ENCODE results near the gene MPC1L.
A peak's percentile ranks its signal among the peaks of the same experiment; 100 is the strongest.

MPC1L gene

DNA sequence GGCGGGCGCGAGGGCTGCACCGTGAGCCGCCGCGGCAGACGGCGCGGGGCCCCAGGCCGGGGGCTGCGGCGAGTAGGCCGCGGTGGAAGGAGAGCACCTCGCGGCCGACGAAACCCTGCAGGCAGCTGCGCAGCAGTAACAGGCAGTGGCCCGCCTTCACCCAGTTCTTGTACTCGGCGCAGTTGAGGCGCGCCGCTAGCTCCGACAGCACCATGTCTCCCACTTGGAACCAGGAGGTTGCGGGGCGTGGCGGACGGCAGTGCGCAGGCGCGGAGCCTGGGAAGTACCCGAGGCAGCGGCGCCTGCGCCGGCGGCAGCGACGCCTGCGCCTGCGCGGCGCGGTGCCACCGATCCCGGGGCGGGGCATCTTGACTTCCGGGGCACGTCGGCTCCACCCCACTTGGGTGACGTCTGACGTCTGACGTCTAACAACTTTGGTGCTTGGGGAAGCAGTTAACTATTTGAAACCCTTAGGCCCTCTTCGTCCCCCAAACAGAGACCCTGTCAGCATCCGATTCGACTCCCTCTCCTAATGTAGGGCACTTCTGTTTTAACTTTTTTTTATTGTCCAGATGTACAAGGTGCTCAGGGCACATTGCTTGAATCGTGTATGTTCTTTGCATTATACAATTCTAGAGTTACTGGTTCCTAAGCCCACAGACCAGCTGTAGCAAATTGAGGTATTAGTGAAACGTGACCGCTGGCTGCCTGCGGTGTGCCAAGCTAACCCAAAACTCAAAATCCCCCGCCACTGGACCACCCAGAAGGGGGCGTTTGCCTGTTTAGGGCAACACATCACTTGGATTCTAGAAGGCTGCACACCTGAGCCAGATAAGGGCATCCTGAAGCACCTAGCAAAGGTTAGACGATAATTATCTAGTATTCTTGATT, 24.3 kb downstream of the MPC1L start, which contains the start of gene CXorf38:
TSS of gene CXorf38 (minus strand) at position 255 of the 891 bp plus-strand sequence. CDS start at position 214, 41 bp downstream.
- Histone ChIP-seq H3K14ac (ENCODE audit: low read length) (no peak within 1 kb of the TSS), H4K8ac (ENCODE audit: low read depth, low read length) (no peak within 1 kb of the TSS), H3K18ac (ENCODE audit: low read length) (peak within 1 kb of the TSS; percentile 85), H3K9ac (ENCODE audit: low read depth, low read length, poor library complexity) (peak within 1 kb of the TSS; percentile 60), H2AK5ac (ENCODE audit: low read depth, low read length) (no peak within 1 kb of the TSS), H3K27ac (replicated peaks; ENCODE audit: low read length) (peak within 1 kb of the TSS; percentile 42), H3K23ac (ENCODE audit: low read depth, low read length, poor library complexity) (no peak within 1 kb of the TSS), H2BK120ac (ENCODE audit: low read depth, low read length) (no peak within 1 kb of the TSS), H2AFZ (ENCODE audit: low read length) (peak within 1 kb of the TSS; percentile 93), H3K4me2 (ENCODE audit: insufficient read depth, low read length, poor library complexity, severe bottlenecking) (peak within 1 kb of the TSS; percentile 54), H3K27me3 (ENCODE audit: control insufficient read depth in 3 of 3, insufficient read depth in 3 of 3, low read depth in 1 of 3, low read length in 3 of 3) (no peaks in the 10 kb centered on the region), H3K4me3 (ENCODE audit: low read length in 2 of 2) (peak within 1 kb of the TSS; percentile 74 to 94), H2BK15ac (ENCODE audit: low read length) (no peak within 1 kb of the TSS), H3K36me3 (replicated peaks in 1 of 2; ENCODE audit: control insufficient read depth in 2 of 2, insufficient read depth in 2 of 2, low read length in 2 of 2) (peaks cover 0 to 31% of the 10 kb centered on the region in 2 donors), H3K79me1 (ENCODE audit: low read depth, low read length) (peaks cover 3% of the 10 kb centered on the region), H3K4ac (ENCODE audit: low read length) (no peak within 1 kb of the TSS), H2BK5ac (ENCODE audit: low read length) (no peak within 1 kb of the TSS), H3K9me3 (replicated peaks in 1 of 2; ENCODE audit: control insufficient read depth in 2 of 2, insufficient read depth in 1 of 2, low read depth in 1 of 2, low read length in 2 of 2) (no peaks in the 10 kb centered on the region), H3K4me1 (ENCODE audit: control insufficient read depth in 2 of 2, insufficient read depth in 1 of 2, low read depth in 1 of 2, low read length in 2 of 2) (peaks cover 0 to 3% of the 10 kb centered on the region in 2 donors), H2BK12ac (ENCODE audit: low read length) (no peak within 1 kb of the TSS), H4K91ac (ENCODE audit: low read depth, low read length, poor library complexity) (no peak within 1 kb of the TSS)
- no CpG with 5 or more reads among the region's 66 CpGs for WGBS, 2 donors (ENCODE audit: extremely low coverage in 2 of 2, insufficient read length in 2 of 2, insufficient replicate concordance in 1 of 2)
- peak; percentile 84 for DNase-seq (ENCODE audit: low spot score)

DNA sequence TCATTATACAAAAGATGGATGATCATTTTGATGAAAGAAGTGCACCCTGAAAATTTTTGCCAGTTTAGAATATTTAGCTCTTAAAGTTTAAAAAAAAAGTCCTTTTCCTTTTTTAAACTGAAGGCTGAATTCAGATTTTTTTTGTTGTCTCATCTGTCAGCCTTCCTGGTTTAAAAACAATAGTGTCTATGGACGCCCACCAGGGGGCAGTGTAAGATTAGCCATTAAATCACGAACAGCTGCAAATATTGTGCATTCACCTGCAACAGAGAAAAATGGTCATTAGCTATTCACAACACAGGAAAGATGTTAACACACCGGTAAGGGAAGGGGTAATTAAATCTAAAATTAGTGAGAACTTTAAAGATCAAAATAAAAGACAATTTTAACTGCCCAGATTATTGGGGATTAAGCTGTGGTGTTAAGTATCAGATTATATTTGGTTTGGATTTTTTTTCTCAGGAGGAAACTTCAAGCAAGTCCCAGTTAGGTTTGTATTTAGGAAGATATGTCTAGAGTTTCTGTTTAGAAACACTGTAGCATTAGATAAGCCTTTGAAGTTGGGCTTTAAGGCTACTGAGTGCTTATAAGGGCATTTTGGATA, 28.5 kb downstream of the MPC1L start:
- H3K4me2 ChIP-seq (ENCODE audit: insufficient read depth, low read length, poor library complexity, severe bottlenecking): no peak overlapping the region
- H3K79me1 ChIP-seq (ENCODE audit: low read depth, low read length): no peaks in the 10 kb centered on the region
- no peaks in the 10 kb centered on the region for H3K27me3 ChIP-seq (ENCODE audit: control insufficient read depth in 3 of 3, insufficient read depth in 3 of 3, low read depth in 1 of 3, low read length in 3 of 3)
- H3K36me3 ChIP-seq (replicated peaks in 1 of 2; ENCODE audit: control insufficient read depth in 2 of 2, insufficient read depth in 2 of 2, low read length in 2 of 2): peaks cover 4 to 51% of the 10 kb centered on the region in 2 donors
- H3K27ac ChIP-seq (replicated peaks; ENCODE audit: low read length): no peak overlapping the region
- H4K91ac ChIP-seq (ENCODE audit: low read depth, low read length, poor library complexity): no peak overlapping the region
- peak; percentile 38 for DNase-seq (ENCODE audit: low spot score)
- no peak overlapping the region for H3K23ac ChIP-seq (ENCODE audit: low read depth, low read length, poor library complexity)
- no peak overlapping the region for H2BK12ac ChIP-seq (ENCODE audit: low read length)
- no CpG with 5 or more reads among the region's 3 CpGs for WGBS, 2 donors (ENCODE audit: extremely low coverage in 2 of 2, insufficient read length in 2 of 2, insufficient replicate concordance in 1 of 2)
- H2BK5ac ChIP-seq (ENCODE audit: low read length): no peak overlapping the region
- no peak overlapping the region for H3K4me3 ChIP-seq (ENCODE audit: low read length in 2 of 2)
- H3K18ac ChIP-seq (ENCODE audit: low read length): no peak overlapping the region
- no peak overlapping the region for H3K9ac ChIP-seq (ENCODE audit: low read depth, low read length, poor library complexity)
- H3K4ac ChIP-seq (ENCODE audit: low read length): no peak overlapping the region
- no peak overlapping the region for H2AFZ ChIP-seq (ENCODE audit: low read length)
- no peak overlapping the region for H3K14ac ChIP-seq (ENCODE audit: low read length)
- H2BK120ac ChIP-seq (ENCODE audit: low read depth, low read length): no peak overlapping the region
- no peaks in the 10 kb centered on the region for H3K9me3 ChIP-seq (replicated peaks in 1 of 2; ENCODE audit: control insufficient read depth in 2 of 2, insufficient read depth in 1 of 2, low read depth in 1 of 2, low read length in 2 of 2)
- H4K8ac ChIP-seq (ENCODE audit: low read depth, low read length): no peak overlapping the region
- no peaks in the 10 kb centered on the region for H3K4me1 ChIP-seq (ENCODE audit: control insufficient read depth in 2 of 2, insufficient read depth in 1 of 2, low read depth in 1 of 2, low read length in 2 of 2)
- no peak overlapping the region for H2BK15ac ChIP-seq (ENCODE audit: low read length)
- H2AK5ac ChIP-seq (ENCODE audit: low read depth, low read length): no peak overlapping the region

DNA sequence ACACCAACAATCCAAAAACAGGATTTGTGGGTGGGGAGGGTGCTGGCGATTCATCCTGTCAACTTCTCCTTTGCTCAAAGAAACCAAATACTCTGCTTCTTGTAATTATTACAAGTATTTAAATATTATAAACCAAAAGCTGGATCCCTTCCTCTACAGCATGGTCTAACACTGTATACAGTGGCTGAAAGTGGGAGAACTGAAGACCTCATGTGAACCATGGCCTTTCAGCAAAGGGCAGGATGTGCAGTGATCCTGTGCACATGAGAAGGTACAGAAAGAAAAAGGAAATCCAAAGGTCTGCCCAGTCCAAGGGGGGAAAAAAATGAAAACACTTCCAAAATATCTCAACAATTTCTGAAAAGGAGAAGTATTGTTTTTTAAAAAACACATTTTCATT, 29.4 kb downstream of the MPC1L start:
- DNase-seq (ENCODE audit: low spot score): no peak
- no peak overlapping the region for H2AFZ ChIP-seq (ENCODE audit: low read length)
- no peak overlapping the region for H3K23ac ChIP-seq (ENCODE audit: low read depth, low read length, poor library complexity)
- no peak overlapping the region for H2BK12ac ChIP-seq (ENCODE audit: low read length)
- no peaks in the 10 kb centered on the region for H3K79me1 ChIP-seq (ENCODE audit: low read depth, low read length)
- no peak overlapping the region for H2BK120ac ChIP-seq (ENCODE audit: low read depth, low read length)
- H2AK5ac ChIP-seq (ENCODE audit: low read depth, low read length): no peak overlapping the region
- H3K4me2 ChIP-seq (ENCODE audit: insufficient read depth, low read length, poor library complexity, severe bottlenecking): no peak overlapping the region
- peaks cover 7 to 58% of the 10 kb centered on the region in 2 donors for H3K36me3 ChIP-seq (replicated peaks in 1 of 2; ENCODE audit: control insufficient read depth in 2 of 2, insufficient read depth in 2 of 2, low read length in 2 of 2)
- no peak overlapping the region for H4K8ac ChIP-seq (ENCODE audit: low read depth, low read length)
- H3K9me3 ChIP-seq (replicated peaks in 1 of 2; ENCODE audit: control insufficient read depth in 2 of 2, insufficient read depth in 1 of 2, low read depth in 1 of 2, low read length in 2 of 2): no peaks in the 10 kb centered on the region
- no peak overlapping the region for H2BK15ac ChIP-seq (ENCODE audit: low read length)
- H3K14ac ChIP-seq (ENCODE audit: low read length): no peak overlapping the region
- no peaks in the 10 kb centered on the region for H3K27me3 ChIP-seq (ENCODE audit: control insufficient read depth in 3 of 3, insufficient read depth in 3 of 3, low read depth in 1 of 3, low read length in 3 of 3)
- H2BK5ac ChIP-seq (ENCODE audit: low read length): no peak overlapping the region
- H3K18ac ChIP-seq (ENCODE audit: low read length): no peak overlapping the region
- WGBS, 2 donors (ENCODE audit: extremely low coverage in 2 of 2, insufficient read length in 2 of 2, insufficient replicate concordance in 1 of 2): no CpG with 5 or more reads among the region's 1 CpG
- H3K9ac ChIP-seq (ENCODE audit: low read depth, low read length, poor library complexity): no peak overlapping the region
- no peaks in the 10 kb centered on the region for H3K4me1 ChIP-seq (ENCODE audit: control insufficient read depth in 2 of 2, insufficient read depth in 1 of 2, low read depth in 1 of 2, low read length in 2 of 2)
- no peak overlapping the region for H4K91ac ChIP-seq (ENCODE audit: low read depth, low read length, poor library complexity)
- no peak overlapping the region for H3K4ac ChIP-seq (ENCODE audit: low read length)
- no peak overlapping the region for H3K27ac ChIP-seq (replicated peaks; ENCODE audit: low read length)
- no peak overlapping the region for H3K4me3 ChIP-seq (ENCODE audit: low read length in 2 of 2)

DNA sequence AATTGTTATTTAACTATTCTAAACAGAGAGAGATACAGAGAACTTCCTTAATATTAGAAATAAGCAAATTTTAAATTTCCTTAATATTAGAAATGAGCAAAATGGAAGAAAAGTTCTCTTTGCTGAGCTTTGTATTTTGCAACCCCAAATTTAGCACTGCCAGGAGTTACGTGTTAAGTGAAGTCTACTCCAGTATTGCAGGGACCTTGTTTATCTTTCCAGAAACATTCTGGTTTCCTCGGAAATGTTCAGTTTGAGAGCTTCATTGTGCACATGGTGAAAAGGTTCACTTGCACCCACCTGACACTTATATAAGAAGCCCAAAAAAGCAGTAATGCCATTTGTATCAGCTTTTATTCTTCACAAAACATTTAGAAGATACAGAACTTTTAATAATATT, 30.3 kb downstream of the MPC1L start:
- Histone ChIP-seq H3K4me2 (ENCODE audit: insufficient read depth, low read length, poor library complexity, severe bottlenecking) (no peak overlapping the region), H2BK15ac (ENCODE audit: low read length) (no peak overlapping the region), H2BK12ac (ENCODE audit: low read length) (no peak overlapping the region), H2BK5ac (ENCODE audit: low read length) (no peak overlapping the region), H3K4me3 (ENCODE audit: low read length in 2 of 2) (no peak overlapping the region), H4K8ac (ENCODE audit: low read depth, low read length) (no peak overlapping the region), H3K36me3 (replicated peaks in 1 of 2; ENCODE audit: control insufficient read depth in 2 of 2, insufficient read depth in 2 of 2, low read length in 2 of 2) (peaks cover 7 to 59% of the 10 kb centered on the region in 2 donors), H3K9me3 (replicated peaks in 1 of 2; ENCODE audit: control insufficient read depth in 2 of 2, insufficient read depth in 1 of 2, low read depth in 1 of 2, low read length in 2 of 2) (no peaks in the 10 kb centered on the region), H3K27me3 (ENCODE audit: control insufficient read depth in 3 of 3, insufficient read depth in 3 of 3, low read depth in 1 of 3, low read length in 3 of 3) (no peaks in the 10 kb centered on the region), H2BK120ac (ENCODE audit: low read depth, low read length) (no peak overlapping the region), H3K4ac (ENCODE audit: low read length) (no peak overlapping the region), H3K27ac (replicated peaks; ENCODE audit: low read length) (no peak overlapping the region), H3K14ac (ENCODE audit: low read length) (no peak overlapping the region), H3K18ac (ENCODE audit: low read length) (no peak overlapping the region), H2AFZ (ENCODE audit: low read length) (no peak overlapping the region), H4K91ac (ENCODE audit: low read depth, low read length, poor library complexity) (no peak overlapping the region), H3K23ac (ENCODE audit: low read depth, low read length, poor library complexity) (no peak overlapping the region), H3K4me1 (ENCODE audit: control insufficient read depth in 2 of 2, insufficient read depth in 1 of 2, low read depth in 1 of 2, low read length in 2 of 2) (no peaks in the 10 kb centered on the region), H3K9ac (ENCODE audit: low read depth, low read length, poor library complexity) (no peak overlapping the region), H3K79me1 (ENCODE audit: low read depth, low read length) (no peaks in the 10 kb centered on the region), H2AK5ac (ENCODE audit: low read depth, low read length) (no peak overlapping the region)
- WGBS, 2 donors (ENCODE audit: extremely low coverage in 2 of 2, insufficient read length in 2 of 2, insufficient replicate concordance in 1 of 2): no CpG with 5 or more reads among the region's 2 CpGs
- DNase-seq (ENCODE audit: low spot score): no peak

Data from neuronal stem cell (in vitro differentiated cells).